K562 (cell line): ENCODE results near the gene GLI3. TPM values are rescaled to one million over a fixed set of nuclear protein-coding genes. Genes with fewer than 3 reads are reported as not detected.

ENCODE experiments used
- ATAC-seq: fragments of 200-7000 bp; cut with Tn5 transposase; 3 replicates; pipeline ENCODE4 v1.9.1; 2020; ENCODE audit warnings: moderate library complexity
- BruUV-seq: library from RNA; stranded (reverse); fragments of 400-500 nt; replicated peaks from 2 replicates; lab custom pipeline; 2021; lab: Mats Ljungman, UMichigan
- CTCF ChIA-PET: fragments of 300-600 bp; formaldehyde crosslinking; extraction: SDS; loops from one replicate; lab custom pipeline; 2021; ENCODE audit warnings: low intra/inter-chr PET ratio; lab: Yijun Ruan, JAX
- POLR2A ChIA-PET: fragments of 300-600, 350-650 bp; sonication (Branson Sonifier 250); formaldehyde crosslinking; extraction: SDS; loops from one replicate; lab custom pipeline; 2021; ENCODE audit warnings: antibody characterized with exemption, inconsistent platforms; lab: Yijun Ruan, JAX
- DNase-seq, 4 experiments: peaks; one replicate each; pipeline versions ENCODE4 v3.0.0 to v3.0.0-alpha.2; 2011 to 2018; ENCODE audit warnings: low spot score in 3 of 4, mixed read lengths in 3 of 4; ENCODE audit errors: extremely low read depth in 1 of 4
- FAIRE-seq: peaks from 2 replicates; lab custom pipeline; 2011; peaks lifted over from hg19 to GRCh38; lab: Jason Lieb, UNC
- H2AFZ ChIP-seq: 2 replicates; pipeline ENCODE4 v1.6.0; 2011; ENCODE audit warnings: low read depth, low read length, control low read depth, inconsistent platforms
- H3K27ac ChIP-seq: fragments of 200-600 bp; 3 replicates; pipeline ENCODE4 v1.8.0; 2011; ENCODE audit warnings: low read depth, mild to moderate bottlenecking, control low read depth, inconsistent platforms, low read length, moderate library complexity, mixed read lengths; ENCODE audit errors: extremely low read depth
- H3K27me3 ChIP-seq, 2 experiments: fragments of 300-600 bp in 1 of 2; 2 replicates in 1 of 2; 3 replicates in 1 of 2; pipeline versions ENCODE4 v1.6.0 to v1.8.0; 2011; ENCODE audit warnings: inconsistent platforms in 2 of 2, low read length in 2 of 2, mild to moderate bottlenecking in 1 of 2, mixed read lengths in 1 of 2, moderate library complexity in 1 of 2; ENCODE audit not compliant: control insufficient read depth in 2 of 2, insufficient read depth in 2 of 2
- H3K36me3 ChIP-seq: fragments of 300-600 bp; 3 replicates; pipeline ENCODE4 v1.8.0; 2011; ENCODE audit warnings: mild to moderate bottlenecking, low read length, inconsistent platforms; ENCODE audit not compliant: control insufficient read depth, insufficient read depth
- H3K4me1 ChIP-seq, 2 experiments: fragments of 200-600 bp in 1 of 2; replicated peaks in 1 of 2; 2 replicates in 1 of 2; 3 replicates in 1 of 2; pipeline versions ENCODE4 v1.5.1 to v1.8.0; 2011; ENCODE audit warnings: inconsistent platforms in 2 of 2, low read length in 2 of 2, mild to moderate bottlenecking in 1 of 2, mixed read lengths in 1 of 2, moderate library complexity in 1 of 2; ENCODE audit not compliant: control insufficient read depth in 2 of 2, insufficient read depth in 2 of 2
- H3K4me2 ChIP-seq: 2 replicates; pipeline ENCODE4 v1.6.1; 2011; ENCODE audit warnings: low read length, control low read depth, inconsistent platforms, mixed read lengths; ENCODE audit not compliant: insufficient read depth
- H3K4me3 ChIP-seq: fragments of 200-600 bp; sonication (generic), shearing (Covaris generic); 2 replicates; pipeline ENCODE4 v1.5.1; 2016; ENCODE audit warnings: control low read depth, inconsistent platforms
- H3K79me2 ChIP-seq: fragments of 200-600 bp; 3 replicates; pipeline ENCODE4 v1.8.0; 2011; ENCODE audit warnings: low read length, inconsistent platforms; ENCODE audit not compliant: control insufficient read depth, insufficient read depth
- H3K9ac ChIP-seq, 2 experiments: 2 replicates each; pipeline versions ENCODE4 v1.6.0 to v1.6.1; 2011; ENCODE audit warnings: low read depth in 2 of 2, low read length in 2 of 2, control low read depth in 1 of 2, inconsistent platforms in 1 of 2, mild to moderate bottlenecking in 1 of 2, mixed read lengths in 1 of 2; ENCODE audit not compliant: insufficient read depth in 1 of 2
- H3K9me1 ChIP-seq: one replicate; pipeline ENCODE4 v1.6.0; 2011; ENCODE audit warnings: inconsistent platforms, mild to moderate bottlenecking, low read length, moderate library complexity; ENCODE audit not compliant: control insufficient read depth, insufficient read depth
- H3K9me3 ChIP-seq: replicated peaks from 2 replicates; pipeline ENCODE4 v1.5.1; 2011; ENCODE audit warnings: low read depth, low read length, inconsistent platforms; ENCODE audit not compliant: control insufficient read depth, insufficient read depth
- H4K20me1 ChIP-seq: replicated peaks from 2 replicates; pipeline ENCODE4 v1.6.1; 2011; ENCODE audit warnings: low read length, inconsistent platforms, mixed read lengths; ENCODE audit not compliant: control insufficient read depth, insufficient read depth
- CBFA2T2 ChIP-seq: fragments of 450-650 bp; conservative IDR thresholded peaks from 2 replicates; pipeline ENCODE4 v1.6.1; 2017; ENCODE audit warnings: mild to moderate bottlenecking
- CBX3 ChIP-seq, 2 experiments: IDR thresholded peaks; 1 replicate in 1 of 2; 2 replicates in 1 of 2; pipeline ENCODE4 v1.6.1; 2012; ENCODE audit warnings: inconsistent platforms in 2 of 2, low read length in 2 of 2, borderline replicate concordance in 1 of 2, control low read depth in 1 of 2
- CGGBP1 ChIP-seq: fragments of 250-450 bp; sonication (Bioruptor Pico); IDR thresholded peaks from 2 replicates; pipeline ENCODE4 v1.9.0; 2021; ENCODE audit warnings: mild to moderate bottlenecking
- GATAD2B ChIP-seq: fragments of 450-650 bp; IDR thresholded peaks from 2 replicates; pipeline ENCODE4 v1.6.1; 2017; ENCODE audit warnings: mild to moderate bottlenecking, borderline replicate concordance
- HCFC1 ChIP-seq: IDR thresholded peaks from 2 replicates; pipeline ENCODE4 v1.6.1; 2012; ENCODE audit warnings: low read depth, low read length, improper control_type of control experiment
- KHSRP ChIP-seq: fragments of 450-650 bp; IDR thresholded peaks from 2 replicates; pipeline ENCODE4 v1.6.1; 2017
- NFE2 ChIP-seq: IDR thresholded peaks from 2 replicates; pipeline ENCODE4 v1.6.1; 2014; ENCODE audit warnings: antibody characterized with exemption, low read depth
- SRSF1 ChIP-seq: fragments of 200-400 bp; formaldehyde crosslinking; IDR thresholded peaks from 2 replicates; pipeline ENCODE4 v1.6.1; 2017; ENCODE audit warnings: mild to moderate bottlenecking, low read depth, low read length, moderate library complexity
- ZBED1 ChIP-seq: IDR thresholded peaks from 2 replicates; pipeline ENCODE4 v1.6.1; 2014
- ZNF274 ChIP-seq: IDR thresholded peaks from 2 replicates; pipeline ENCODE4 v1.6.1; 2011; ENCODE audit warnings: low read depth, mild to moderate bottlenecking, low read length, moderate library complexity, borderline replicate concordance
- ZNF277 ChIP-seq: fragments of 250-450 bp; sonication (Bioruptor Pico); IDR thresholded peaks from 2 replicates; pipeline ENCODE4 v1.8.0; 2022; ENCODE audit warnings: inconsistent platforms, mild to moderate bottlenecking, moderate library complexity, borderline replicate concordance
- ZNF655 ChIP-seq: fragments of 250-450 bp; sonication (Bioruptor Pico); IDR thresholded peaks from 2 replicates; pipeline ENCODE4 v1.5.0; 2021
- ZNF668 ChIP-seq: fragments of 250-450 bp; sonication (Bioruptor Pico); IDR thresholded peaks from 2 replicates; pipeline ENCODE4 v1.8.0; 2022; ENCODE audit warnings: mild to moderate bottlenecking, inconsistent platforms
- WGBS: fragments of 100-300 bp; shearing (Covaris generic); methylation state at CpG from one replicate; pipeline ENCODE4 v1.1.6; 2016; ENCODE audit warnings: low coverage, mixed read lengths; ENCODE audit not compliant: insufficient coverage; ENCODE audit errors: missing lambda C conversion rate; 5-methylcytosine and 5-hydroxymethylcytosine counted together
- in situ Hi-C: fragments of 300-500 bp; cut with MboI; formaldehyde crosslinking; loops from 4 replicates; pipeline ENCODE4 v1.15.0; 2018; ENCODE audit warnings: inconsistent platforms, mixed read lengths
- intact Hi-C: fragments of 100-400 bp; cut with micrococcal nuclease; formaldehyde crosslinking; loops from 2 replicates; pipeline ENCODE4 v1.14.2; 2022
- polyA plus RNA-seq, 8 experiments: library from polyadenylated mRNA; depleted of rRNA in 4 of 8; stranded (reverse) in 5 of 8; unstranded in 3 of 8; fragments of >200 nt; fragmentation: Nextera tagmentation in 2 of 8; fragmentation: Illumina TruSeq in 1 of 8; extraction: Ambion mirVana in 2 of 8; extraction: Trizol in 1 of 8; gene quantifications; 2 replicates each; pipeline versions ENCODE4 v1.2.1 to v1.2.3, GENCODE V29; 2011 to 2014; ENCODE audit warnings: inconsistent platforms in 1 of 8, missing spikeins in 1 of 8
- total RNA-seq, 7 experiments: library from RNA; depleted of rRNA in 6 of 7; stranded (reverse); fragments of >200 nt in 6 of 7; fragmentation: Illumina TruSeq in 2 of 7; extraction: Trizol in 2 of 7; gene quantifications; 2 replicates each; pipeline versions ENCODE4 v1.2.1 to v1.2.3, GENCODE V29; 2011 to 2021; ENCODE audit warnings: low replicate concordance in 1 of 7

Gene GLI3
- total and polyA plus RNA-seq, 9 of the 15 experiments (the other 6 are each of a cell fraction or from before 2014, with no cell fraction given): 0.01 to 0.18 (median 0.07) TPM; not detected in 6

DNA sequence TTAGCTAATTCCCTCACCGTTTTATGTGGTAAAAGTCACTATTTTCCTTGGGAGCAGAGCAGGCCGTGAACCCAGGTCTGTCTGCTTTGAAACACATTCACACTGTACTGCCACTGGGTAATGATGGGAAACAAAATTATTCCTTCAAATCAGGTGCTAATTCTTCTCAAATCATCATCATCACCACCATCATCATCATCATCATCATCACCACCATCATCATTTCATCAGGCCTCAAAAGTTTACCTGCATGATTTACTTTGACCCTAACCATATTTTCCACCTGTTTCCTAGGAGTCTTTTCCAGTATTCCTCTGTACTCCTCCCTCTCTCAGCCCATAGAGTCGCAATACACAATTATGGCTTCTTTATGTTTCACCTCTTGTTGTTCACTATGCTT is 220.5 kb downstream of the GLI3 start:
- ATAC-seq (no peak), DNase-seq (no peak), FAIRE-seq (no peak)
- Histone ChIP-seq H3K9me1 (no peaks in the 10 kb centered on the region), H3K9ac (no peak overlapping the region), H3K4me2 (no peak overlapping the region), H3K9me3 (peaks cover 3% of the 10 kb centered on the region; the same call in 1 of the 2 replicates), H3K79me2 (no peaks in the 10 kb centered on the region), H3K4me1 (no peaks in the 10 kb centered on the region), H3K4me3 (no peak overlapping the region), H3K27ac (no peak overlapping the region), H3K36me3 (no peaks in the 10 kb centered on the region), H4K20me1 (no peaks in the 10 kb centered on the region), H2AFZ (no peak overlapping the region), H3K27me3 (no peaks in the 10 kb centered on the region)
- POLR2A ChIA-PET: no interaction called here
- WGBS: 0% methylated on average over 3 of the region's 3 CpGs
- BruUV-seq: no TSS peak
- CTCF ChIA-PET: no interaction called here
- TF ChIP-seq SRSF1 (no peak), ZNF668 (CRISPR knock-in tag) (no peak), NFE2 (no peak), KHSRP (no peak), HCFC1 (no peak), ZNF277 (CRISPR knock-in tag) (no peak), ZBED1 (no peak), CBFA2T2 (no peak), CGGBP1 (CRISPR knock-in tag) (no peak), ZNF274 (no peak), GATAD2B (no peak), ZNF655 (no peak), CBX3 (IDR thresholded peaks at IDR 0.05; ENCODE audit: borderline replicate concordance in 1 of 2, low read length in 2 of 2) (no peak)
- intact Hi-C loops (loop anchor here (10.0 kb wide), 1 partner anchor 688 kb away; no protein-coding TSS in a partner anchor), in situ Hi-C loops (no loop called here)
